Measurements from ENCODE around the gene MSI2.

Gene MSI2

DNA sequence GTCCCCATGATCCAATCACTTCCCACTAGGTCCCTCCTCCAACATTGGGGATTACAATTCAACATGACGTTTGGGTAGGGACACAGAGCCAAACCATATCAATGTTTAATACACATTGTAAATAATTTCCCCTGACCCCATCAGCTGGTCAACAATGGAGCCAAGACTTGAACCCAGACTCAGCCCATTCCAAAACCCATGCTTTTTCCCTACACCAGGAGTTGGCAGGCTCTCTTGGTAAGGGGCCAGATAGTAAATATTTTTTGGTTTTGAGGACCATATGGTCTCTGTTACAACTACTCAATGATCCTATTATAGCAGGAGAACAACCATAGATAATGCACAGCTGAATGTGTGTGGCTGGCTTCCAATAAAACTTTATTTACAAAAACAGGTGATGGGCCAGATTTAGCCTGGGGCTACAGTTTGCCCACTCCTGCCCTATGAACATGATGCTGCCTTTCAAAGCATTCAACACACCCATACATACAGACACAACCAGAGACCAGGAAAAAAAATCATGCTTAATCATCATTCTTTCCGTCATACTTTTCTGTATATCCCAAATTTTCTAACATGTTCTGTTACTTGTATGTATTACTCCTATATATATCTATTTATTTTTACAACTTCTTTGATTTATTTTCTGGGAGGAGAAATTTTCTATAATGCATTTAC lies 22.1 kb upstream of the MSI2 start:
- TF ChIP-seq, protein P1, sequence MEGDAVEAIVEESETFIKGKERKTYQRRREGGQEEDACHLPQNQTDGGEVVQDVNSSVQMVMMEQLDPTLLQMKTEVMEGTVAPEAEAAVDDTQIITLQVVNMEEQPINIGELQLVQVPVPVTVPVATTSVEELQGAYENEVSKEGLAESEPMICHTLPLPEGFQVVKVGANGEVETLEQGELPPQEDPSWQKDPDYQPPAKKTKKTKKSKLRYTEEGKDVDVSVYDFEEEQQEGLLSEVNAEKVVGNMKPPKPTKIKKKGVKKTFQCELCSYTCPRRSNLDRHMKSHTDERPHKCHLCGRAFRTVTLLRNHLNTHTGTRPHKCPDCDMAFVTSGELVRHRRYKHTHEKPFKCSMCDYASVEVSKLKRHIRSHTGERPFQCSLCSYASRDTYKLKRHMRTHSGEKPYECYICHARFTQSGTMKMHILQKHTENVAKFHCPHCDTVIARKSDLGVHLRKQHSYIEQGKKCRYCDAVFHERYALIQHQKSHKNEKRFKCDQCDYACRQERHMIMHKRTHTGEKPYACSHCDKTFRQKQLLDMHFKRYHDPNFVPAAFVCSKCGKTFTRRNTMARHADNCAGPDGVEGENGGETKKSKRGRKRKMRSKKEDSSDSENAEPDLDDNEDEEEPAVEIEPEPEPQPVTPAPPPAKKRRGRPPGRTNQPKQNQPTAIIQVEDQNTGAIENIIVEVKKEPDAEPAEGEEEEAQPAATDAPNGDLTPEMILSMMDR (IDR thresholded peaks at IDR 0.05; ENCODE audit: control insufficient read depth, insufficient read depth, low read depth, low read length, missing control alignments) = no peak
- no peak overlapping the region for H3K4me3 ChIP-seq (ENCODE audit: control insufficient read depth, low read depth, low read length)
- DNase-seq (ENCODE audit: low read depth) = no peak

DNA sequence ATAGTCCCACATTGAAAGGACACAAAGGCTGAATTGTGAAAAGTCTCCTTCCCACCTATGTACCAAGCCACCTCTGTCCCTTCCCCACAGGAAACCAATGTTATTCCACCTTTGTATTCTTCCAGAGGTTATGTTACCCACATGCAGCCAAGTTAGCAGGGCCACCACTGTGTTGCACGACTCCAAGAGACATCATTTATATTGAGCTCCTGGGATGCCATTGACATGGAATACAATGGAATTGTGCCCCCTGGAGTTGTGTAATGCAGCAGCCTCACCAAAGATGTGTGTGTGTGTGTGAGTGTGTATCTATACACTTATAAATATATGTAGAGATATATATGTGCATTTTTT lies 21.6 kb upstream of the MSI2 start:
- TF ChIP-seq, protein P1 (IDR thresholded peaks at IDR 0.05; ENCODE audit: control insufficient read depth, insufficient read depth, low read depth, low read length, missing control alignments) = no peak
- no peak for DNase-seq (ENCODE audit: low read depth)
- H3K4me3 ChIP-seq (ENCODE audit: control insufficient read depth, low read depth, low read length) = no peak overlapping the region

DNA sequence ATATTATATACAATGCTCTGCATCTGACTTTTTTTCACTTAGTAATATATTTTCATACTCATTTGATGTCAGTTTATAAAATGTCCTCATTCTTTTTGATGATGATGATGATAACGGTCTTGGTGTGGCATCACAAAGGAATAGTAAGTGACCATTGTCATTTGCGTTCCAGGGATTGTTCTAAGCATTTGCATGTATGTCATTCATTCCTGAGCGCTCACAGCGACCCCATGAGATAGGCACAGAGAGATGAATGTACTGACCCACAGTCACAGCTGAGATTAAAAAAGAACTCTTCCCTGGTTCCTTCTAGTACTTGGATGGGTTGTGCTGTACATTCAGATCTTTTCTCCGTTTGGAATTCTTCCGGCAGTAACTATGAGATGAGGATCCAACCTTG lies 21.2 kb upstream of the MSI2 start:
- no peak for DNase-seq (ENCODE audit: low read depth)
- no peak overlapping the region for H3K4me3 ChIP-seq (ENCODE audit: control insufficient read depth, low read depth, low read length)
- TF ChIP-seq, protein P1 (IDR thresholded peaks at IDR 0.05; ENCODE audit: control insufficient read depth, insufficient read depth, low read depth, low read length, missing control alignments) = no peak

DNA sequence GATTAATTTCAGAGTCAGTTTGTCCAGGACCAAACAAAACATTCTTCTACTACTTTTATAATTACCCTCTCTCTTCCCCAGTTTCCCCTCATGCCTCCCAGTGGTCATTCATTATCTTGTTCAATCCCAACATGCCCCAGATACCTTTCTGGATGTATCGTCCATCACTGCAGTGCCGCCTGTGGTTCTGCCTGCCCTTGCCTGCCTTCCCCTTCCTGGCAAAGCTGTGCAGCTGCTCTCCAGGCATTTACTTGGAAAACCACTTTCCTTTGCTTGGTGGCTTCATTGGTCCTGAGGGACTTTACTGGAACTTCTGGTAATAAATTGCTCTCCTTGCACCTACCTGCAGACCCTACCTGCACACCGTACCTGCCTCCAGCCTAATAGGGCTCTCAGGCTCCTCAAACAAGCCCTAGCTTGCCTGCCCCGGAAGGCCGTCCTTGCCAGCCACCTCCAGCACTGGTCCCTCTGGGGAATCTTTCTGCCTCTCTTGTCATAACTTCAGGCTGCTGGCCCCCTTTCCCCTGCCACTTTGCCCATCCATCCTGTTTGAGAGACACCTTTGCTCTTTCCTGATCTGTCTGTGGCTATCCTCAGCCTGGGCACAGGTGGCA lies 19.5 kb upstream of the MSI2 start:
- DNase-seq (ENCODE audit: low read depth) = no peak
- no peak overlapping the region for H3K4me3 ChIP-seq (ENCODE audit: control insufficient read depth, low read depth, low read length)
- TF ChIP-seq, protein P1 (IDR thresholded peaks at IDR 0.05; ENCODE audit: control insufficient read depth, insufficient read depth, low read depth, low read length, missing control alignments) = no peak

DNA sequence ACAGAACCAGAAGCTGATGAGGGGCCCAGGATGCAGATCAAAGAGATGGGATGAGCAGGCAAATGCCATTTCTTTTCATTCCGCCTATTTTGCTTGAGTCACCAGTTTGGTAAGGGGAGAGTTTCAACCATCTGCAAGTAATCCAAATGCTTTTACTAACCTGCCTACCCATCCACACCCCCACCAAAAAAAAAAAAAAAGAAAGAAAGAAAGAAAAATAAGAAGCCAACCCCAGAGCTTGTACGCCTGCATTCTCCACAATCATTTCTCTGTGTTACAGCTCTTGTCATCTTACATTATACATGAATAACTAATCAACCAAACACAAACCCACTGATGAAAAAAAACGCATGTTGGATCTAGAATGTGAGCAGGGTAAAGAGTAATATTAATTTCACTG lies 15.7 kb upstream of the MSI2 start:
- TF ChIP-seq, protein P1 (IDR thresholded peaks at IDR 0.05; ENCODE audit: control insufficient read depth, insufficient read depth, low read depth, low read length, missing control alignments) = no peak
- no peak overlapping the region for H3K4me3 ChIP-seq (ENCODE audit: control insufficient read depth, low read depth, low read length)
- no peak for DNase-seq (ENCODE audit: low read depth)

DNA sequence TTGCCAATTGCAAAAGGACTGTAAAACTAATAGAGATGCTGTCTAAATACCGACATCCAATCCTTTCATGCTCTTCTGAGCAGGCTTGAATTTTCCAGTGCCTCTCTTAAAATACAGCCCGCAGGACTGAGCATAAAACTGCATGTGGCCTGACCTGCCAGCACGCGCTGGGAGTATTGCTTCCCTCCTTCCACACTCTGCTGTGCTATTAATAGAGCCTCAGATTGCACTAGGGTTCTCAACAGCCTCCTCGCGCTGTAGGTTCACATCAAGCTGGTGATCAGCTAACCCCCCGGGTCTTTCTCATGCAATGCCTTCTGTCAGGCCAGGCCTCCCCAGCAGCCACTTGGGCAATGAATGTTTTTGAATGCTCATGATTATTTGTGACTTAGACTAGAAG lies 14.2 kb upstream of the MSI2 start:
- no peak for DNase-seq (ENCODE audit: low read depth)
- H3K4me3 ChIP-seq (ENCODE audit: control insufficient read depth, low read depth, low read length) = no peak overlapping the region
- TF ChIP-seq, protein P1 (IDR thresholded peaks at IDR 0.05; ENCODE audit: control insufficient read depth, insufficient read depth, low read depth, low read length, missing control alignments) = no peak

All from AG09309 (cell line).